Gastroesophageal sphincter (tissue), 4 donors: ENCODE measurements around the gene BRMS1. TPM values are rescaled to one million over a fixed set of nuclear protein-coding genes. Genes with fewer than 3 reads are reported as not detected.

Experiments
- ATAC-seq: fragments of 150-250 bp; one replicate; pipeline ENCODE4 v1.9.1; 2016; ENCODE audit warnings: mild to moderate bottlenecking, moderate library complexity
- H3K27ac ChIP-seq, 4 donors: fragments of 200-600 bp; sonication (generic) in 3 of 4; 1 replicate in 3 of 4; 2 replicates in 1 of 4; pipeline ENCODE4 v1.5.1; 2016 to 2019
- H3K27me3 ChIP-seq: fragments of 200-600 bp; sonication (generic); one replicate; pipeline ENCODE4 v1.5.1; 2019
- H3K36me3 ChIP-seq, 2 donors: fragments of 200-600 bp; sonication (generic); one replicate each; pipeline ENCODE4 v1.5.1; 2019; ENCODE audit warnings: control low read depth in 1 of 2
- H3K4me1 ChIP-seq, 3 donors: fragments of 200-600 bp; sonication (generic); 1 replicate in 2 of 3; 2 replicates in 1 of 3; pipeline ENCODE4 v1.5.1; 2016 to 2019; ENCODE audit warnings: control low read depth in 2 of 3
- H3K4me3 ChIP-seq, 2 donors: fragments of 200-600 bp; sonication (generic); one replicate each; pipeline ENCODE4 v1.5.1; 2019; ENCODE audit warnings: mild to moderate bottlenecking in 1 of 2, moderate library complexity in 1 of 2
- H3K9me3 ChIP-seq, 3 donors: fragments of 200-600 bp; sonication (generic); one replicate each; pipeline ENCODE4 v1.5.1; 2017 to 2019; ENCODE audit warnings: control low read depth in 2 of 3
- EP300 ChIP-seq: sonication (generic); formaldehyde crosslinking; IDR thresholded peaks from one replicate; pipeline ENCODE4 v1.6.1; 2017; ENCODE audit warnings: antibody characterized with exemption, mild to moderate bottlenecking
- POLR2A ChIP-seq, 2 donors: fragments of 450-650 bp; IDR thresholded peaks; one replicate each; pipeline ENCODE4 v1.6.1; 2017; ENCODE audit warnings: antibody characterized with exemption in 2 of 2, mild to moderate bottlenecking in 2 of 2, moderate library complexity in 1 of 2
- POLR2AphosphoS5 ChIP-seq: sonication (generic); formaldehyde crosslinking; IDR thresholded peaks from one replicate; pipeline ENCODE4 v1.6.1; 2017; ENCODE audit warnings: antibody characterized with exemption
- WGBS, 2 donors: methylation state at CpG; one replicate each; pipeline ENCODE4 v1.1.5; 2018; ENCODE audit warnings: low coverage in 1 of 2; 5-methylcytosine and 5-hydroxymethylcytosine counted together
- total RNA-seq, 4 donors: library from RNA; depleted of rRNA; stranded (reverse); fragments of >200 nt; gene quantifications; one replicate each; pipeline ENCODE4 v1.1.0, GENCODE V29; 2016
- TF ChIP-seq, protein P1 (sequence below), 4 experiments: fragments of 200-600 bp in 2 of 4; fragments of 450-650 bp in 2 of 4; sonication (generic) in 1 of 4; IDR thresholded peaks; one replicate each; pipeline ENCODE4 v1.5.1; 2017 to 2019; ENCODE audit warnings: antibody characterized with exemption in 4 of 4, mild to moderate bottlenecking in 2 of 4, moderate library complexity in 2 of 4

The BRMS1 gene
- total RNA-seq, 4 donors from 2014 or later: 26.6 to 44.2 (median 35.5) TPM

DNA sequence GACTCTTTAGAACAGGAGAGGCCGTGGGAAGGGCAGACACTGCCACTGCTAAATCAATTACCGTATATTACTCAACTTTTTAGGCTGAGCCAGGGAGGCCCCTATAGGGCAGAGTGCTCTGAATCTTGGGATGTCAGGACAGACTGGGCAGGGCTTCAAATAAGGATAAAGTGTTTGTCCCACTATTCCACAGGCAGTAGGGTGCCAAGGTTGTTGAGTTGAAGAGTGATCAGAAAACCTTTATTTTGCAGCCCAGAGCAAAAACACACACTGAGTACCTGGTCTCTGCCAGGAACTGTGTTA, 4.1 kb upstream of the BRMS1 start:
- H3K4me3 ChIP-seq: no peak overlapping the region
- TF ChIP-seq EP300 (no peak), POLR2A (IDR thresholded peaks at IDR 0.05) (no peak)
- TF ChIP-seq, protein P1, sequence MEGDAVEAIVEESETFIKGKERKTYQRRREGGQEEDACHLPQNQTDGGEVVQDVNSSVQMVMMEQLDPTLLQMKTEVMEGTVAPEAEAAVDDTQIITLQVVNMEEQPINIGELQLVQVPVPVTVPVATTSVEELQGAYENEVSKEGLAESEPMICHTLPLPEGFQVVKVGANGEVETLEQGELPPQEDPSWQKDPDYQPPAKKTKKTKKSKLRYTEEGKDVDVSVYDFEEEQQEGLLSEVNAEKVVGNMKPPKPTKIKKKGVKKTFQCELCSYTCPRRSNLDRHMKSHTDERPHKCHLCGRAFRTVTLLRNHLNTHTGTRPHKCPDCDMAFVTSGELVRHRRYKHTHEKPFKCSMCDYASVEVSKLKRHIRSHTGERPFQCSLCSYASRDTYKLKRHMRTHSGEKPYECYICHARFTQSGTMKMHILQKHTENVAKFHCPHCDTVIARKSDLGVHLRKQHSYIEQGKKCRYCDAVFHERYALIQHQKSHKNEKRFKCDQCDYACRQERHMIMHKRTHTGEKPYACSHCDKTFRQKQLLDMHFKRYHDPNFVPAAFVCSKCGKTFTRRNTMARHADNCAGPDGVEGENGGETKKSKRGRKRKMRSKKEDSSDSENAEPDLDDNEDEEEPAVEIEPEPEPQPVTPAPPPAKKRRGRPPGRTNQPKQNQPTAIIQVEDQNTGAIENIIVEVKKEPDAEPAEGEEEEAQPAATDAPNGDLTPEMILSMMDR (IDR thresholded peaks at IDR 0.05): no peak
- no peaks in the 10 kb centered on the region for H3K9me3 ChIP-seq
- no peaks in the 10 kb centered on the region for H3K27me3 ChIP-seq
- ATAC-seq: no peak
- H3K36me3 ChIP-seq: peaks cover 0 to 4% of the 10 kb centered on the region in 2 donors
- peaks cover 0 to 39% (median 21%) of the 10 kb centered on the region in 3 donors for H3K4me1 ChIP-seq
- 58% methylated on average over 2 of the region's 2 CpGs; no CpG with 5 or more reads in 1 of the 2 donors for WGBS, 2 donors
- no peak overlapping the region for H3K27ac ChIP-seq

DNA sequence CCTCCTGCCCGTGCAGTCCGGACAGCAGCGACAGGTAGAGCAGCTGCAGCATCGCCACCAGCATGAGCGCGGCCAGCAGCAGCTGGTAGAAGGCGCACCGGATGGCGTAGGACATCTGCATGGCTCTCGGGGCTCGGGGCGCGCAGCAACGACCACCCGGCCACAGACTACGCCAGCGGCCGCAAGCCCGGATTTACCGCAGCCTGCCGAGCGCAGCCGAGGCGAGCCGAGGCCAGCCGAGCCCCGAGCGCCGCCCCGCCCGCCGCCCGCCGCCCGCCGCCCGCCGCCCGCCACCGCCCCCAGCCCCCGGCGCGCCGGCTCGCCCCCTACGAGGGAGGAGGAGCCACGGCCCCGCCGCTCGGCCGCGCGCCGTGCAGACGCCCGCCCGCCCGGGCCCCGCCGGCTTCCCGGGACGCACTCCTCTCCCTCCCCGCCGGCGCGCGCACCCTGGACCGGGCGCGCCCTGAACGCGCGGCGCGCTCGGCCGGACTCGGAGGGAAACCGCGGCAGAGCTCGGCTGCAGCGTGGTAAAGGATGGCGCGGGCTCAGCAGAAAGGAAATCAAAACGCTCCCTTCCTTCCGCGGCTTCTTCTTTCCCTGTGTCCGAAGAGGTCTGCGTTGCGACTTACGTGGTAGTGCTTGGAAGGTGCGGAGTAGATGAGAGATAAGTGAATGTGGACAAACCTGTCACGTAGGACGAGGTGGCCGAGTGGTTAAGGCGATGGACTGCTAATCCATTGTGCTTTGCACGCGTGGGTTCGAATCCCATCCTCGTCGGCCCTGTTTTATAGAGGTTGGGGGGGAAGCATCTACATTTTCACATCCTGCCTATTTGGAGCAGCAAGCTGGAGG, 2.7 kb upstream of the BRMS1 start, which contains the start of gene B4GAT1:
TSS of gene B4GAT1 (minus strand) at position 205 of the 852 bp plus-strand sequence. CDS start at position 121, 84 bp downstream.
- Histone ChIP-seq H3K4me1 (peaks cover 0 to 53% (median 28%) of the 10 kb centered on the region in 3 donors), H3K36me3 (no peaks in the 10 kb centered on the region), H3K4me3 (peak within 1 kb of the TSS; percentile 66 to 97), H3K9me3 (no peaks in the 10 kb centered on the region), H3K27me3 (no peaks in the 10 kb centered on the region), H3K27ac (peak within 1 kb of the TSS; percentile 81 to 96 (median 90))
- WGBS, 2 donors: 0% methylated on average over 12 of the region's 101 CpGs; no CpG with 5 or more reads in 1 of the 2 donors
- TF ChIP-seq POLR2A (IDR thresholded peaks at IDR 0.05): peak; percentile 33 to 43
- TF ChIP-seq POLR2AphosphoS5: peak; percentile 35
- TF ChIP-seq, protein P1 (IDR thresholded peaks at IDR 0.05): no peak
- TF ChIP-seq EP300: no peak
- ATAC-seq: peak; percentile 82

DNA sequence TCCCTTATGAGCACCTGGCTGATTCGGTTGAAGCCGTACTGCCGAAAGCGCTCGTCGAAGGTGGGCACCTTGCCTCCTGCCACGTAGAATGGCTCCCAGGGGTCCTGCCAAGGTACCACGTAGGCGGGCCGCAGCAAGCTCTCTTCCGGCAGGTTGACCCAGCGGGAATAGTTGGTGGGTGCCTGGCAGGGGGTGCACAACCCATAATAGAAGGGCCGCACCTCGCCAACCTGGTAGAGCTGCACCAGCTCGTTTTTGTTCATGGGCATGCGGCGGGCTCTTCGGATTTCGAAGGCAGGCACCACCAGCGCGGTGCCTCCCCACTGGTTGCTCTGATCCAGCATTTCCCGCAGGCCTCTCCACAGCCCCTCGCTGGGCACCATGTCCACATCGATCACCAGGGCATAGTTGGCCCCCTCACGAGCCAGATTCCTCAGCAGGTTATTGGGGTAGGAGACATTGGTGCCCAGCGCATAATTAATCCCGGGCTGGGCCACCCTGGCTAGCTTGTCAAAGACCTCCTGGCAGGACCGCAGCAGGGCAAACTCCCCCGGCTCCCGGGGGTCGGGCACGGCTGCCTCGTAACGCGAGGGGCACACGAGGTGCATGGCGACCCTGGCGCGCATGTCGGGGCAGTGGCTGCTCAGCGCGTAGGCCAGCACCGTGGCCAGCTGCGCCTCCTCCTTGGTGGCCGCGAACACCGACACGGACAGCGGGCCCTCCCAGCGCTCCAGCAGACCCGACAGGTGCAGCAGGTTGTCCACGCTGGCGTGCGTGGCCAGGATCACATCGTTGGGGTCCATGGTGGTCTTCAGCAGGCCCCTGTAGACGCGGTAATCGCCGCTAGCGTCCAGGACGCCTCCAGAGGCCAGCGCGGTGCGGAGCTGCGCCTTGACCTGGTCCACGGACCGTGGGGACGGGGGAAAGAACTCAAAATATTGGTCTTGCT, 1.8 kb upstream of the BRMS1 start:
- Histone ChIP-seq H3K27me3 (no peaks in the 10 kb centered on the region), H3K36me3 (peaks cover 0 to 7% of the 10 kb centered on the region in 2 donors), H3K27ac (peak overlapping the region; percentile 51 to 96 (median 90)), H3K9me3 (no peaks in the 10 kb centered on the region), H3K4me3 (peak overlapping the region; percentile 66 to 97), H3K4me1 (peaks cover 0 to 53% (median 28%) of the 10 kb centered on the region in 3 donors)
- ATAC-seq: no peak
- 88% methylated on average over 5 of the region's 68 CpGs; no CpG with 5 or more reads in 1 of the 2 donors for WGBS, 2 donors
- no peak for TF ChIP-seq EP300
- TF ChIP-seq, protein P1 (IDR thresholded peaks at IDR 0.05): peak in 1 of 4 experiments; percentile 1
- no peak for TF ChIP-seq POLR2A (IDR thresholded peaks at IDR 0.05)
- TF ChIP-seq POLR2AphosphoS5: no peak

DNA sequence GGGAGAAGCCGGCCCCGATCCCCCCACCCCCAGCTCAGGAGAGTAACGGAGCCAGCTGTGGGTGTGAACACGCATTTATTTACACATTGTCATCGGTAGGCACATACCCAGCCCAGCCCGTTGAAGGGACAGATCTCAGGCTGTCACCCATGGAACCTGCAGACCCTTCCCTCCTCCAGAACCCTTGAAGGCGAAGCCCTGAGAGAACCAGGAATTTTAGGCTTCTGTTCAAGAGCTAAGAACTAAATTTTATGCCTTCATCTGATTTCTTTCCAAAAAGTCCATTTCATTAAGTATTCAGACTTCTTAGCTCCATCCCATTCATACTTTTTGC, 379 bp upstream of the BRMS1 start:
- H3K36me3 ChIP-seq: peaks cover 0 to 22% of the 10 kb centered on the region in 2 donors
- WGBS, 2 donors: 0 to 4% methylated on average over 1 to 2 of the region's 7 CpGs
- no peaks in the 10 kb centered on the region for H3K27me3 ChIP-seq
- H3K27ac ChIP-seq: peak overlapping the region; percentile 10 to 96 (median 90)
- H3K9me3 ChIP-seq: no peaks in the 10 kb centered on the region
- TF ChIP-seq POLR2AphosphoS5 (no peak), EP300 (no peak), POLR2A (IDR thresholded peaks at IDR 0.05) (no peak)
- TF ChIP-seq, protein P1 (IDR thresholded peaks at IDR 0.05): no peak
- peak; percentile 1 for ATAC-seq
- peaks cover 0 to 53% (median 28%) of the 10 kb centered on the region in 3 donors for H3K4me1 ChIP-seq
- H3K4me3 ChIP-seq: peak overlapping the region; percentile 84 to 97
